Fibroblast of villous mesenchyme (primary cell): Measurements from ENCODE around the gene XKR8. TPM values are rescaled to one million over a fixed set of nuclear protein-coding genes. Genes with fewer than 3 reads are reported as not detected.
"Not testable (repeated sequence)": the region's sequence is repeated elsewhere in the genome, so short reads cannot be mapped to it uniquely, and the experiment has no call there.

Experiments used
- DNase-seq: peaks from one replicate; pipeline ENCODE4 v3.0.0-alpha.2; 2010; ENCODE audit warnings: low read depth
- H3K4me3 ChIP-seq: 2 replicates; pipeline ENCODE4 v1.5.1; 2011; ENCODE audit warnings: low read depth, mild to moderate bottlenecking, low read length
- total RNA-seq: library from RNA; depleted of rRNA; stranded (reverse); fragments of >200 nt; gene quantifications from 2 replicates; pipeline ENCODE4 v1.2.3, GENCODE V29; 2012
- TF ChIP-seq, protein P1 (sequence below): IDR thresholded peaks from 2 replicates; pipeline ENCODE4 v1.5.1; 2012; ENCODE audit warnings: low read depth, mild to moderate bottlenecking, low read length; ENCODE audit not compliant: insufficient read depth

Gene XKR8
- total RNA-seq, 1 donor = 6.5 TPM

GRCh38 chr1:28002600-28002999 lies 42.8 kb downstream of the XKR8 start:
- no peak overlapping the region for H3K4me3 ChIP-seq
- DNase-seq = no peak
- TF ChIP-seq, protein P1, sequence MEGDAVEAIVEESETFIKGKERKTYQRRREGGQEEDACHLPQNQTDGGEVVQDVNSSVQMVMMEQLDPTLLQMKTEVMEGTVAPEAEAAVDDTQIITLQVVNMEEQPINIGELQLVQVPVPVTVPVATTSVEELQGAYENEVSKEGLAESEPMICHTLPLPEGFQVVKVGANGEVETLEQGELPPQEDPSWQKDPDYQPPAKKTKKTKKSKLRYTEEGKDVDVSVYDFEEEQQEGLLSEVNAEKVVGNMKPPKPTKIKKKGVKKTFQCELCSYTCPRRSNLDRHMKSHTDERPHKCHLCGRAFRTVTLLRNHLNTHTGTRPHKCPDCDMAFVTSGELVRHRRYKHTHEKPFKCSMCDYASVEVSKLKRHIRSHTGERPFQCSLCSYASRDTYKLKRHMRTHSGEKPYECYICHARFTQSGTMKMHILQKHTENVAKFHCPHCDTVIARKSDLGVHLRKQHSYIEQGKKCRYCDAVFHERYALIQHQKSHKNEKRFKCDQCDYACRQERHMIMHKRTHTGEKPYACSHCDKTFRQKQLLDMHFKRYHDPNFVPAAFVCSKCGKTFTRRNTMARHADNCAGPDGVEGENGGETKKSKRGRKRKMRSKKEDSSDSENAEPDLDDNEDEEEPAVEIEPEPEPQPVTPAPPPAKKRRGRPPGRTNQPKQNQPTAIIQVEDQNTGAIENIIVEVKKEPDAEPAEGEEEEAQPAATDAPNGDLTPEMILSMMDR = no peak

- H3K4me3 ChIP-seq, DNase-seq: not testable (repeated sequence)
Observed at GRCh38 chr1:28003117-28003516, 43.3 kb downstream of the XKR8 start.

DNA sequence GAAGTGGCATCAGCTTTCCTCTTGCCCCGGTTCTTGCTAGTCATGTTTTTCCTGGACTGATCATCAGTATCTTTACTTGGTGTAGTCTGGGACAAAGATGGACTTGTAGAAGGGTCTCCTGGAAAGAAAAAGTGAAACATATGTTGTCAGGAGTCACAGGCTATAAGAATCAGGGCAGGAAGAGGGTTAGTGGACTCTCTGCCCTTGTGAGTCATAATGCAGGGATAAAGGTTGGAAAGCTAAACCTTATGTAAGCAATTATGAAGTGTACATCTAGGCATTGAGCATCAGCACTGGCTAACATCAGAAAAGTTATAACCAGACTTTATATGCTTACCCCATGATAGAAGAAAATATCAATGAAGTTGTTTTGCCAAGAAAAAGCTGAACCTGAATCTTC lies 51.2 kb downstream of the XKR8 start:
- TF ChIP-seq, protein P1 = no peak
- peak; percentile 30 for DNase-seq
- no peak overlapping the region for H3K4me3 ChIP-seq

Other genes with a start within 250 kb of the XKR8 start
- 16.0 and 20.0 TPM in 2 replicates for gene FAM76A, start 234.0 kb upstream of the XKR8 start, total RNA-seq
- 70.5 and 95.4 TPM in 2 replicates for gene STX12, start 186.8 kb upstream of the XKR8 start, total RNA-seq
- 26.7 and 46.6 TPM in 2 replicates for gene PPP1R8, start 129.2 kb upstream of the XKR8 start, total RNA-seq
- gene THEMIS2, start 87.4 kb upstream of the XKR8 start, total RNA-seq = 3.0 and 6.4 TPM in 2 replicates
- 27.2 and 29.0 TPM in 2 replicates for gene RPA2, start 45.4 kb upstream of the XKR8 start, total RNA-seq
- not detected in 2 replicates for gene SMPDL3B, start 25.0 kb upstream of the XKR8 start, total RNA-seq
- 13.9 and 26.3 TPM in 2 replicates for gene EYA3, start 128.6 kb downstream of the XKR8 start, total RNA-seq
- gene PTAFR, start 216.7 kb downstream of the XKR8 start, total RNA-seq = under 0.01 TPM in 2 replicates